Ishikawa (cell line): ENCODE data around the gene LSMEM2.

ENCODE experiments used
- CEBPB ChIP-seq: IDR thresholded peaks from 2 replicates; pipeline ENCODE4 v1.6.1; 2012
- EP300 ChIP-seq: IDR thresholded peaks from 2 replicates; pipeline ENCODE4 v1.6.1; 2012; ENCODE audit warnings: borderline replicate concordance
- NFIC ChIP-seq: IDR thresholded peaks from 2 replicates; pipeline ENCODE4 v1.6.1; 2012
- RAD21 ChIP-seq: IDR thresholded peaks from 2 replicates; pipeline ENCODE4 v1.6.1; 2012; ENCODE audit warnings: low read depth
- TAF1 ChIP-seq: IDR thresholded peaks from 2 replicates; pipeline ENCODE4 v1.6.1; 2012; ENCODE audit warnings: low read depth, mild to moderate bottlenecking
- YY1 ChIP-seq: IDR thresholded peaks from 2 replicates; pipeline ENCODE4 v1.6.1; 2012; ENCODE audit warnings: low read depth
- TF ChIP-seq, protein P1 (sequence below): IDR thresholded peaks from 2 replicates; pipeline ENCODE4 v1.6.1; 2012

- TF ChIP-seq, protein P1, sequence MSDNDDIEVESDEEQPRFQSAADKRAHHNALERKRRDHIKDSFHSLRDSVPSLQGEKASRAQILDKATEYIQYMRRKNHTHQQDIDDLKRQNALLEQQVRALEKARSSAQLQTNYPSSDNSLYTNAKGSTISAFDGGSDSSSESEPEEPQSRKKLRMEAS = no peak
- no peak for TF ChIP-seq EP300
- no peak for TF ChIP-seq YY1
- no peak for TF ChIP-seq RAD21
- TF ChIP-seq NFIC = no peak
- TF ChIP-seq CEBPB = no peak
- no peak for TF ChIP-seq TAF1
Measured at GRCh38 chr3:50230794-50231125, 48.1 kb upstream of the LSMEM2 start.
